M059J (cell line): ENCODE data around the gene HRH3. TPM values are rescaled to one million over a fixed set of nuclear protein-coding genes. Genes with fewer than 3 reads are reported as not detected.

Source experiments
- DNase-seq: peaks from one replicate; pipeline ENCODE4 v3.0.0-alpha.2; 2012; ENCODE audit warnings: low read depth
- total RNA-seq: library from RNA; depleted of rRNA; stranded (reverse); fragments of >200 nt; shearing (Covaris generic); gene quantifications from 2 replicates; pipeline ENCODE4 v1.2.3, GENCODE V29; 2014; rRNA removed

Gene HRH3
- not detected in 2 replicates for total RNA-seq

DNA sequence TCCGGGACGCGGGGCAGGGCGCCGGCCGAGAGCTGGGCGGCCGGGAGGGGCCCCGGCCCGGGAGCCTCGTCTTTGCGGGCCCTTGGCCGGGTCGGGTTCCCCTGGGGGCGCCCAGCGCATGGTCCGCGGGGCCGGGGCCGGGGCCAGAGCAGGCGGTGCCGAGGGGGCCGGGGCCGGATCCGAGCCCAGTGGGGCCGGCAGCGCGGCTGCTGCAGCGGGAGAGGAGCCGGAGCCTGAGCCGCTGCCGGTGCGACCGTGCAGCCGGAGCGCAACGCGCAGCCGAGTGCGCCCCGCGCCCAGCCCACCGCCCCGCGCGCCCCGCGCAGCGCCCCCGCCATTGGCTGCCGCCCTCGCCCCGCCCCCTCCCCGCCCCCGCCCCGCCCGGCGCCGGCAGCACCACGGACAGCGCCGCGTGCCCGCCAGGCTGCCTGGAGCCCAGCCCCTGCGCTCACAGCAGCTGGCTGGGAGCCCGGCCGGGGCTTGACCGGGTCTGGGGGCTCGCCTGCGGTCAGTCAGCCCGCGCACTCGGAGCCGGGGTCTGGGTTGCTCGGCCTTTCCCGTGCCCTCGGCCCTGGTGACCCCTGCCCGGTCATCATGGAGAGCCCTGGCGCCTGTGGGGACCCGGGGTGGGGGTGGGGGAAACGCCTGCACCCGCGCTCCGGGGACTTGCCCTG is at the start of gene HRH3:
Gene HRH3 (minus strand): TSS at position 287 of the 674 bp plus-strand sequence. CDS start 308 bp downstream, outside the sequence.
- DNase-seq, result peak; percentile 28

- no peak for DNase-seq
Observed at GRCh38 chr20:62269871-62270270, 49.8 kb upstream of the HRH3 start.

DNA sequence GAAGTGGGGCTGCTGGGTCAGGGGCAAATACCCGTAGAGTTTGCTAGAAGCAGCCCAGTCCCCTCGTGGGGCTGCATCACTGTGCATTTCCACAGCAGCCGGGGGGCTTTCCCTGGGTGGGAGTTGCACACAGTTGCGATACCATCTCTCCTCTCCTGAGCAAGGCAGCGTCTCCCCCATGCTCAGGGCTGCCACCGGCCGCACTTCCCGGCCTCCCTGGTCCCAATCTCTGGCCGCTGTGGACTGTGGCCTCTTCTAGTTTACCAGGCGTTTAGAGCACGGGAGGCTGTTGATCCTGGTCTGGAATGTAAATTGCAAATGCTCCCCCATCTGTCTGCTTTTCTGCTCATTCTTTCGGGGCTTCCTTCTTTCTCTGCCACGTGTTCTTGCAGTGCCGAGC is 49.3 kb upstream of the HRH3 start:
- DNase-seq, result no peak

- no peak for DNase-seq
Observed at GRCh38 chr20:62268228-62268900, 48.3 kb upstream of the HRH3 start.

- no peak for DNase-seq
Observed at GRCh38 chr20:62267543-62267942, 47.5 kb upstream of the HRH3 start.

GRCh38 chr20:62266851-62267250 is 46.8 kb upstream of the HRH3 start:
- DNase-seq, result no peak

GRCh38 chr20:62266340-62266739 is 46.3 kb upstream of the HRH3 start:
- DNase-seq, result no peak

GRCh38 chr20:62265365-62265764 is 45.3 kb upstream of the HRH3 start:
- no peak for DNase-seq

GRCh38 chr20:62263396-62263795 is 43.3 kb upstream of the HRH3 start:
- DNase-seq, result no peak

- DNase-seq, result no peak
Observed at GRCh38 chr20:62262064-62262463, 42.0 kb upstream of the HRH3 start.

DNA sequence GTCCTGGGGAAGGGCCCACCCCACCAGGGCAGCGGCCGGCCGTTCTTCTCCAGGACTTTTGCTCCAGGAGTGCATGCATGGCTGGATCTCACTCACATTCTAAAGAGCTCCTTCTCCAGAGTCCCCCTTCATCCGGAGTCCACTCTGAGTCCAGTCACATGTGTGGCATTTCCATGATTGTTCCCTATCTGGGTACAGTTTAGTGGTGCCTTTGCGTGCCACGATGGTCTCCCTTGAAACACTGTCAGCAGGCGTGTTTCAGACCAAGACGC is 39.2 kb upstream of the HRH3 start:
- DNase-seq, result no peak

- DNase-seq, result peak; percentile 81
Observed at GRCh38 chr20:62258499-62259293, 38.6 kb upstream of the HRH3 start.

DNA sequence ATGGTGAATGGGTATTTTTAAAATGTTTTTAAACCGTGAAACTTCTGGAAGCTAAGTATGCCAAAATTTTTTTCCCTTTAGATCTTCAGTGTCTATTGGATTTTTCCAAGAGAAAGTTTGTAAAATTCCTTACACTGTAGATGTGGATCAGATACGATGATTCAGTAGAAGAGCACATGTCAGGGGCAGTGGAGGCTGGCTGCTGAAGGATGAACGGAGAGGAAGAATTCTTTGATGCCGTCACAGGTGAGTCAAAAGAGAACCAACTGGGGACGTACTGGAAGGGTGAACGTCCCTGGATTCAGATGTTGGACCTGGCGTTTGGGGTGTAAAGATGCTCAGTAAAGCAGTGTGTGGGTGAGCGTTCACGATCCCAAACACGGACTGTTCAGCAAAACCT is 35.9 kb upstream of the HRH3 start:
- DNase-seq, result no peak

DNA sequence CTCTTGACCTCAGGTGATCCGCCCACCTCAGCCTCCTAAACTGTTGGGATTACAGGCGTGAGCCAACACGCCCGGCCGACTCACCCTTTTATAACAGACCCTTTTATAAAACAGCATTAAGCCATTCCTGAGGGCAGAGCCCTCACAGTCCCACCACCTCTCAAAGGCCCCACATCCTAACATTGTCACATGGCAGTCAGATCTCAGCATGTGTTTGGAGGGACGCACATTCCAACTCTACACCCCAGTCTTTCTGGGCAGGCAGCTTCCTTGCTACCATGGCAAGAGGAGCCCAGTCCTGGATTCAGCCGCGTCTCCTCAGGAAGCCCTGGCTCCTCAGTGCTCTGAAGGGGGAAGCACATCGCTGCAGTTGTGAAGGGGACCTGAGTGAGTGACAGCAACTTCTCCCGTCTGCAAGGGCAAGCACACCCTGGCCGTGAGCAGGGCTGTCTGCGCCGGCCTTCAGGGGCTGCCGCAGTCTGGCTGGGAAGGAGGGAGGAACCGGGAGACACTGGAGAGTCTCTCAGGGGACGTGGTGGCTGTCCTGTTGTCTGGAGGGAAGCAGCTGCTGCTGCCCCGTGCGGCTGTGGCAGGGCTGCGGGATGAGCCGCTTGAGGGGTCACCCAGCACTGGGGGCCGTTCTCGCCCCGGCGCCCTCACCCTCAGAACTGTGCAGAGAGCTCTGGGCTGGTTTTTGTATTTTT is 34.1 kb upstream of the HRH3 start:
- DNase-seq, result no peak

GRCh38 chr20:62253398-62253797 is 33.3 kb upstream of the HRH3 start:
- no peak for DNase-seq

DNA sequence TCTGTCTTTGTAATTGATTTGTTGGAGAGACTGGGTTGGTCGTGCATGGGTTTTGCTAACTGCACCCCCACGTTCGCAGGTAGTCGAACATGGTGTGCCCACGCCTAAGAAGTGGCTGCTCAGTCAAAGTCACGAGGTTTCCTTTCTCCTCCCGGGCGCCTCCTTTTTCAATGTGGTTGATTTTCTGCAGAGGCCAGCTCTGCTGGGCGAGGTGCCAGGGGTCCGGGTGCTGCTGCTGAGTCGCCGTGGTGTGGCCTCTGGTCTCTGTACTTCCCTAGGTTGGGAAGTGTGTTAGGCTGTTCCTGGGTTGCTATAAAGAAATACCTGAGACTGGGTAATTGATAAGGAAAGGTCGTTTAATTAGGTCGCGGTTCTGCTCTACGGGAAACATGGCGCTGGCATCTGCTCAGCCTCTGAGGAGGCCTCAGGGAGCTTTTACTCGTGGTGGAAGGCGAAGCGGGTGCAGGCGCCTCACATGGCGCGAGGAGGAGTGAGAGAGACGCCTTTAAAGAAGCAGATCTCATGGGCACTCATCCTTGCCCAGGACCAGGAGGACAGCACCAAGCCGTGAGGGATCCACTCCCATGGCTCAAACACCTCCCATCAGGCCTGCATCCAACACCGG is 32.4 kb upstream of the HRH3 start:
- peak; percentile 79 for DNase-seq

DNA sequence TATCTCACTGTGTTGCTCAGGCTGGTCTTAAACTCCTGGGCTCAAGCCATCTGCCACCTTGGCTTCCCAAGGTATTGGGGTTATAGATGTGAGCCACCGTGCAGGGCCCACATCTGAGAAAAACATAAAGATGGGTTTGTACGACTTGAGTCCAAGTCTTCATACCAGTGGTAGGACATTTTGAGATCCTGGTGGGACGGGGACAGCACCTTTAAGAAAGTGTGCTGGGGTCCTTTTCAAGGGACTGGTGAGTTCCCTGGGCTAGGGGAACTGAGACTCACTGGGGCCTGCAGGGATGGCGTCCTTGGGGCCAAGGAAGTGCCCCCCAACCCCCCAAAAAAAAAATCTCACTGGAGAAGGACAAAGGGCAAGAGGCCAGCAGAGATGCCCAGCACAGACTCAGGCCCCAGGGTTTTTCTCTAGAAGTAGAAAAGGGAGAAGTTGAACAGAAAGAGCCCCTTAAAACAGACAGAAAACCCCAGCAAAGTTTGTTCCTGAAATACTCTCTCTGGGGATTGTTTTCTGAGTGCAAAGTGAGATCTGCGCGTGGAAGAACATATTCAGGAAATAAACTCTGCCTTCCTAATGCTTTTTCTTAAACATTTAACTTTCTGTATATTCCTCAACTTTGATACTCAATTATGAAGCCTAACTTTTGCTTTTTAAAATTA is 28.9 kb upstream of the HRH3 start:
- no peak for DNase-seq

DNA sequence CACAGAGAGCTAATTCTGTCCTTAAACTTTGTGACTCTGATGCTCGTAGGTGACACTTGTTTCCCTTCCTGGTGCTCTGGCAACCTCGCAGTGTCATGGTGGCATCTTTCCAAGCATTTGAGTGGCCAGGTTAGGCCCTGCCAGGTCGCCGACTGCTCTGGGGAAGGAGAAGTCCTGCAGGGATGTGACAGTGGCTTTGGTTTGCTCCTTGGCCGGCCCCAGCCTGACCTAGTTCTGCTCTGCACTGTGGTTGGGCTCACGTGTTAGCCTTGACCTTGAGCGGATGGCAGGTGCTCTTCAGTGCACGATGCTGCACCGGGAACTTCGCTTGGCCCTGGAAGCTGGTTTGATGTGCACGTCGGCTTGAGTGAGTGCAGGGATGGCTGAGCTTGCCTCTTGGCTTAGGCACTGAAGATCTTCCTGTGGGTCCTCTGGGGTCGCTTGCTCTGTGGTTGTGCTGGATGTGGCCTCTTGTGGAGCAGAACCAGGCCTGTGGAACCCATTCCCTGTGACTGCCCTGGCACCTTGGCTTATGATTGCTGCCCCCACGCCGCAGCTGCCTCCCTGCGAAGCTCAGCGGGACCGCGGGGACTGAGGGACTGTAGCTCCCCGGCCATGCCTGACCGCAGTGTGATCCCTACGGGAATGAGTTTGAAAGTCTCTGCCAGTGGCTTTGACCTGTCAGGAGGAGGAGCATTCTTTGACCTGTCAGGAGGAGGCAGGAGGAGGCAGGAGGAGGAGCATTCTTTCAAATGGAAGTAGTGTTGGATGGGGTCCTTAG is 27.0 kb upstream of the HRH3 start:
- no peak for DNase-seq

DNA sequence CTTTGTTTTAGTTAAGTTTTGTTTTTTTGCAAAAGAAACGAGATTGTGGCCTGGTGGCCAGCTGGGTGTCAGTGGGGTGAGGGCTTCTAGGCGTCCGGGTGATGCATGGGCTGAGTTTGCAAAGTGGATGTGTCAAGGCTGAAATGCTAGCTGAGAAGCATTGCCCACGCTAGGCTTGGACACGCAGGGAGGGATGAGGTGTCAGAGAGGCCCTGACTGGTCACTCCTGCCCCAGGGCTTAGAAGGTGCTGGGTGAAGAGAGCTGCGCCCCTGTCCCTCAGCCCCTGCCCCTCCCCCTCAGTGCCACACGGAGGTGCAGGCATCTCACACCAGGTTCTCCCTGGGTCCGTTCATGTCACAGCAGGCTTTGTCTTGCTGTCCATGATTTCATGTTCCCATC is 26.4 kb upstream of the HRH3 start:
- no peak for DNase-seq

DNA sequence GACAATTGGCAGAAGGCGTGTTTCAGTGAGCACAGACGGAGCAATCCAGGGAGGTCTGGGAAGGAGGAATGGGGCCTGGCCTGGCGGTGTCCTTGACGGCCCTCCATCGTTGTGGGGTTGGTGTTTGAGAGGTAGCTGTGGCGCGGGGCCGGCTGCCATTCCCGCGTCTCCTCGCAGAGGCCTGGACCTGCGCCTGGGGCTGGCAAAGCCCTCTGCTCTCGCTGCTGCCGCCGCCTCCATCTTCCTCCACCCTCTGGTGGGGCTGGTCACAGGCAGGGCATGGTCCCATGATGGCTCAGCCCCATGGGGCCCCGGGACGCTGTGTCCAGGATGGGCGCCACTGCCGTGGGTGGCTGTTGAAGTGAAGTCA is 25.8 kb upstream of the HRH3 start:
- DNase-seq, result no peak
